ENCODE results near the gene DVL1.

- TF ChIP-seq, protein P1, sequence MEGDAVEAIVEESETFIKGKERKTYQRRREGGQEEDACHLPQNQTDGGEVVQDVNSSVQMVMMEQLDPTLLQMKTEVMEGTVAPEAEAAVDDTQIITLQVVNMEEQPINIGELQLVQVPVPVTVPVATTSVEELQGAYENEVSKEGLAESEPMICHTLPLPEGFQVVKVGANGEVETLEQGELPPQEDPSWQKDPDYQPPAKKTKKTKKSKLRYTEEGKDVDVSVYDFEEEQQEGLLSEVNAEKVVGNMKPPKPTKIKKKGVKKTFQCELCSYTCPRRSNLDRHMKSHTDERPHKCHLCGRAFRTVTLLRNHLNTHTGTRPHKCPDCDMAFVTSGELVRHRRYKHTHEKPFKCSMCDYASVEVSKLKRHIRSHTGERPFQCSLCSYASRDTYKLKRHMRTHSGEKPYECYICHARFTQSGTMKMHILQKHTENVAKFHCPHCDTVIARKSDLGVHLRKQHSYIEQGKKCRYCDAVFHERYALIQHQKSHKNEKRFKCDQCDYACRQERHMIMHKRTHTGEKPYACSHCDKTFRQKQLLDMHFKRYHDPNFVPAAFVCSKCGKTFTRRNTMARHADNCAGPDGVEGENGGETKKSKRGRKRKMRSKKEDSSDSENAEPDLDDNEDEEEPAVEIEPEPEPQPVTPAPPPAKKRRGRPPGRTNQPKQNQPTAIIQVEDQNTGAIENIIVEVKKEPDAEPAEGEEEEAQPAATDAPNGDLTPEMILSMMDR (IDR thresholded peaks at IDR 0.05): no peak
- no peak for TF ChIP-seq EP300 (IDR thresholded peaks at IDR 0.05)
- no peak for TF ChIP-seq POLR2A (IDR thresholded peaks at IDR 0.05)
- no peak for TF ChIP-seq POLR2AphosphoS5 (IDR thresholded peaks at IDR 0.05)
Observed at GRCh38 chr1:1319646-1319941, 29.6 kb downstream of the DVL1 start.
